IPS DF 6.9 (cell line): ENCODE measurements around the gene PHC2.

ENCODE experiments used
- DNase-seq: peaks from one replicate; pipeline ENCODE4 v3.0.0-alpha.2; 2013; ENCODE audit warnings: low read depth, low spot score
- H3K27ac ChIP-seq: one replicate; pipeline ENCODE4 v1.5.1; 2013; ENCODE audit warnings: low read length, control low read depth
- H3K27me3 ChIP-seq: 2 replicates; pipeline ENCODE4 v1.6.1; 2013; ENCODE audit warnings: mild to moderate bottlenecking, low read length; ENCODE audit not compliant: control insufficient read depth, insufficient read depth
- H3K36me3 ChIP-seq: 2 replicates; pipeline ENCODE4 v1.6.1; 2013; ENCODE audit warnings: low read length; ENCODE audit not compliant: control insufficient read depth, insufficient read depth
- H3K4me1 ChIP-seq: 2 replicates; pipeline ENCODE4 v1.6.1; 2013; ENCODE audit warnings: low read length; ENCODE audit not compliant: control insufficient read depth, insufficient read depth
- H3K4me3 ChIP-seq: 2 replicates; pipeline ENCODE4 v1.5.1; 2013; ENCODE audit warnings: mild to moderate bottlenecking, low read length
- H3K9me3 ChIP-seq: 2 replicates; pipeline ENCODE4 v1.6.1; 2013; ENCODE audit warnings: low read length, inconsistent platforms; ENCODE audit not compliant: control insufficient read depth, insufficient read depth
- WGBS: extraction: QIAGEN DNeasy Blood & Tissue Kit; methylation state at CpG from one replicate; pipeline ENCODE4 v1.1.7; 2013; ENCODE audit warnings: mixed read lengths, missing lambda C conversion rate; ENCODE audit not compliant: insufficient read length, insufficient coverage; 5-methylcytosine and 5-hydroxymethylcytosine counted together

The PHC2 gene

GRCh38 chr1:33324677-33325575, 106.0 kb downstream of the PHC2 start:
- Histone ChIP-seq H3K27me3 (no peaks in the 10 kb centered on the region), H3K4me3 (no peak overlapping the region), H3K27ac (no peak overlapping the region), H3K4me1 (no peaks in the 10 kb centered on the region), H3K9me3 (no peaks in the 10 kb centered on the region), H3K36me3 (no peaks in the 10 kb centered on the region; the same call in 1 of the 2 replicates)
- DNase-seq = no peak
- no CpG with 5 or more reads among the region's 22 CpGs for WGBS

DNA sequence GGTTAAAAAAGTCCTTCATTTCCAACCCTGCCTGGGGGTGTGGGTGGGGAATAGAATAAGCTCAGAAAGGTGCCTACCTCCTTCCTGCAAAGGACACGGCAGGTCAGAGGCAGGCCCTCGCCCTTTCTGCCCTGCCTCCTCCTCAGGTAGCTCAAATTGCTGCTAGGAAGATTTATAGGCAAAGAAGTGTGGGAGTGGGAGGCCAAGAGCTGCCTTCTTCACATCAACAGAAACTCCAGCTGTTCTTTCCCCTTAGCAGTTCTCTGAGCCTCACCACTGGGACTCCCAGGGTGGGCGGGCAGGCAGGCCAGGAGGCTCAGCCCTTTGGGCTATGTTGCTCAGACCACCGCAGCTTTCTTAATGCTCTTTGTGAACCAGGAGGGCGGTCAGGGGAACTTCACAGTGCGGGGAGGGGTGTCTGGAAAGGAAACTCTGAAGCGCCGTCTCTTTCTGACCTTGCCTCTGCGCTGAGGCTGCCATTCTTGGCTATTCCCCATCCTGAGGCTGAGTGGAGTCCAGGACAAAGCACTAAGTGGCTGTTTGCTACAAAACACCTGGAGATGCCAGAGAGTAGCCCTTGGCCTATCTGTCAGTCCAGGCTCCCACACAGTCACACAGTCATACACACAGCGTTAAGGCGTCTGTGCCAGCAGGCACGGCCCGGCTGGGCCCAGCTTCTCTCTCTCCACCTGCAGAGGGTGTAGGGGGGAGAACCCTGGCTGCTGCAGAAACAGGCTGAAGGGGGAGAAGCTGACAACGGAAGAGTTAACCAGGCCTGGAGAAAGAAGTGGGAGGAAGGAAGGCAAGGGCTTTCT, 107.0 kb downstream of the PHC2 start:
- WGBS = no CpG with 5 or more reads among the region's 14 CpGs
- no peak overlapping the region for H3K27ac ChIP-seq
- DNase-seq = no peak
- no peaks in the 10 kb centered on the region for H3K9me3 ChIP-seq
- no peaks in the 10 kb centered on the region for H3K36me3 ChIP-seq
- H3K4me3 ChIP-seq = no peak overlapping the region
- H3K4me1 ChIP-seq = no peaks in the 10 kb centered on the region
- H3K27me3 ChIP-seq = no peaks in the 10 kb centered on the region

DNA sequence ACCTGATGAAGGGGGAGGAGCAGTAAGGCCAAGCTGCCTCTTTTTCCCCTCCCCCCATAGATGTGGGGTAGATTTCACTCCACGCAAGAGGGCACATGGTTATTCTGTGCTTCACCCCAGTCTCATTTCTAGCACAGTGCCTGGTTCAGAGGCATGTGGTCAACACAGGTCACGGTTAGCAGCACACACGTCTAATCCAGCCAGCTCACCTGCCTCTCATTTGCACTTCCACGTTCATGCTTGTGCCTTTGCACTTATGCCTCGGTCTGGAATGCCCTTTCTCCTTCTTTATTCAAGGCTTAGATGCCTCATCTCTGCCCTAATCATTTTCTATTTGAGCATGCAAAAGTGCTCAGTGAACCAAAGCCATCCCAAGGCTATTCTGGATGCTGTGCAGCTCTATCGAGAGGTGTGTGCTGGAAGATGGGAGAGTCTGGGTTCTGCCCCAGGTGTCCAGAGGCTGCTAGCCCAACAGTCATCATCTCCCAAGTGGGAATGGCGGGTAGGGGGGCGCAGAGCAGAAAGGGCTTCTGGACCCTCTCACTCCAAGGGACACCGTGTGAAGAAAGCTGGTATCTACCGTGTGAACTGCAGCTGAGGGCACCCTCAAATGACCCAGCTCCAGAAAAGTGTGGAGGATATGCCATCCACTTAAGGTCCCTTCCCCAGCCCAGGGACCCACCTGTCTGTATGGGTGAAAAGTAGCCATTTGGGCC, 107.9 kb downstream of the PHC2 start:
- Histone ChIP-seq H3K27ac (no peak overlapping the region), H3K27me3 (no peaks in the 10 kb centered on the region), H3K4me1 (0 out of 2 replicates have a peak, but pooled peaks cover 1% of the 10 kb centered on the region), H3K9me3 (no peaks in the 10 kb centered on the region), H3K4me3 (no peak overlapping the region), H3K36me3 (no peaks in the 10 kb centered on the region)
- DNase-seq = no peak
- WGBS = no CpG with 5 or more reads among the region's 10 CpGs

- Histone ChIP-seq H3K27me3 (no peaks in the 10 kb centered on the region), H3K4me1 (0 out of 2 replicates have a peak, but pooled peaks cover 1% of the 10 kb centered on the region), H3K4me3 (no peak overlapping the region), H3K9me3 (no peaks in the 10 kb centered on the region), H3K36me3 (no peaks in the 10 kb centered on the region), H3K27ac (no peak overlapping the region)
- no peak for DNase-seq
- WGBS = no CpG with 5 or more reads among the region's 6 CpGs
These were observed 108.8 kb downstream of the PHC2 start for GRCh38 chr1:33322109-33322508.

GRCh38 chr1:33321178-33321577, 109.7 kb downstream of the PHC2 start:
- Histone ChIP-seq H3K4me1 (0 out of 2 replicates have a peak, but pooled peaks cover 1% of the 10 kb centered on the region), H3K27ac (no peak overlapping the region), H3K9me3 (no peaks in the 10 kb centered on the region), H3K27me3 (no peaks in the 10 kb centered on the region), H3K36me3 (no peaks in the 10 kb centered on the region), H3K4me3 (no peak overlapping the region)
- DNase-seq = no peak
- no CpG with 5 or more reads among the region's 5 CpGs for WGBS

DNA sequence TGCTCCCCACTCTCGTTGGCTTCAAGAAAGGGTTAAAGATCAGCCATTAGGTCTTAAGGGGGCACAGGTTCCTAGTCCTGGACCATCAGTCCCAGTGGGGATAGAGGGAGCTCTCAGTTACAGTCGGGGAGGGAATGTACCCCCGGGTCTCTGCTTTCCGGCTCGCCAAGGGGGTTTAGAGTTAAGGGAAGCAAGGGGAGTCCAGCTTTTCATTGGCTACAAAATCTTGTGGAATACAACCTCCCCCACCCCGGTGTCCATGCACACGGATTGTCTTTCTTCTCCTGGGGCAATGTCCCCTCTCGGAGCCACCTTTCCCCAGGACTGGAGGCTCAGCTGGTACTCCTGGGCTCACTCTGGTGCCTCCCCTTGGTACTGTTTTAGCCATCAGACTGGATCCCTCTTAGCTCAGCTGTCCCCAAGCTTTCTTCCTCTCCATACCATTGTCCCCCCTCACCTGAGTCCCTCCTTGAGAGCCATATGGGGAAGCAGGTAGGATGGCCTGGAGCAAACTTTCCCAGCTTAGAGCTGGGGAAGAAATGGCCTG, 110.2 kb downstream of the PHC2 start, which contains the start of gene A3GALT2:
Gene A3GALT2, minus strand, starts transcription at position 480 of the 547 bp plus-strand sequence. Its CDS starts 0 bp downstream, at position 480.
- no peak within 1 kb of the TSS for H3K4me3 ChIP-seq
- no peak within 1 kb of the TSS for H3K27ac ChIP-seq
- H3K4me1 ChIP-seq = 0 out of 2 replicates have a peak, but pooled peaks cover 1% of the 10 kb centered on the region
- H3K36me3 ChIP-seq = no peaks in the 10 kb centered on the region
- H3K9me3 ChIP-seq = no peaks in the 10 kb centered on the region
- no peaks in the 10 kb centered on the region for H3K27me3 ChIP-seq
- no peak for DNase-seq
- WGBS = no CpG with 5 or more reads among the region's 8 CpGs

DNA sequence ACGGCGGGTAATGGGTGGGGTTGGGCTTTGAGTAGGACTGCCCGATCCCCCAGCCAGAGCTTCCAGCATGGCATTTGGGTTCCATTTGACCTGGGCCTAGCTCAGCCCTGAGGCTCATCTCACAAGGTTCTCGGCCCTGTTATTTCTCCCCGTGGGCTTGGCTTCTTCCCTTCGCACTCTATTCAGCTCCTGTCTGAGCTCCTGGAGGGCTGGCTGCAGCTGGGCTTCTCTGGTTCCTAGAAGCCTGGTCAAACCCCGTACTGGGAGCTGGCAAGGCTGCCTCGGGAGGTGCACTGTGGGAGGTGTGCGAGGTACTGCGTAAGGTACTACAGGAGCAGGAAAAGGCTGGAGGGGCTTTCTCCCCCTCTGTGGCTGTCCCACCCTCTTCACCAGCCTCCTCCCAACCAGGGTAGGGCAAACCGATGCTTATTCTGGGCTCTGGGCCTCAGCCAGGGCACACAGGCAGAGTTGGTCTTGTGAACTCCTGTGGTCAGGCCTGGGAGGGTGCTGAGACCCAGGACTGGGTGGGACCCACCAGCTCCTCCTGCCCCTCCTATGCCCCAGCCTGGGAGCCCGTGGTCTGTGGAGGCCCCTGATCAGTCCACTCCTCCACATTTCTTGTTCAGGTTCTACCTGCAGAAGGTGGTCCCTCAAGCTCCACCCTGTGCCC, 110.8 kb downstream of the PHC2 start:
- H3K36me3 ChIP-seq = no peaks in the 10 kb centered on the region
- no peaks in the 10 kb centered on the region for H3K9me3 ChIP-seq
- no peaks in the 10 kb centered on the region for H3K27me3 ChIP-seq
- no peak overlapping the region for H3K4me3 ChIP-seq
- no peak for DNase-seq
- 0 out of 2 replicates have a peak, but pooled peaks cover 1% of the 10 kb centered on the region for H3K4me1 ChIP-seq
- no peak overlapping the region for H3K27ac ChIP-seq
- WGBS = no CpG with 5 or more reads among the region's 12 CpGs

DNA sequence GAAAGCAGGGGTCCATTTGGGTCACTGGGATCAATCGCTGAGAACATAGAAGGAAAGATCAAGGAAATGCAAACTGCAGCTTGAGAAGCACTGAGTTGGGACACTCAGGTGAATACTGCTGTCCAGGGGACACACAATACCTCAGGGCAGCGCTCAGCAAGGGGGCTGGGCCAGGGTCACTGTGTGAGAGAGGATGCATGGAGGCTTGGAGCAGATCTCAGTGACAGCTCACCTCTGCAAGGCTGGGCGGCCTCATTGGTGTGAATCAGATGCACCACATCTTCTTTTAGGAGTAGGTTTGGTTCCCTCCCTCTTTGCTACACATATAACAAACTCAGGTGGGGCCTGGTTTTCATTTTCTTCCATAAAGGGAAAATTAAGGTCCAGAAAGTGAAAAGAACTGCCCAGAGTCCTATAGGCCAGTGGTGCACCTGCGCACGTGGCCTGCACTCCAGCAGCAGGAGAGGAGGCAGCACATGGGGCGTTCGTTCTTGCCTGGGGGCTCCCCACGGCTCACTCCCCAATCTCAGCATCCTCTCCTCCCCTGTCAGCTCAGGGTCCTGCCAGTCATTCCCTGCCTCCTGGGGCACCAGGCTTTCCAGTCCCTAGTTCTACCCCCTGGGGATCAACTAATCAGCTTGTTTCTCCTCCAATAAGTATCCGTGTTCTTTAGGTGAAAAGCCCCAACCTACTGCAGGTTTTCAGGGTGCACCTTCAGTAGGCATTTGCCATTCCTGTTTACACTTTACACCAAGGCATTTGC, 111.5 kb downstream of the PHC2 start:
- H3K27ac ChIP-seq = no peak overlapping the region
- H3K27me3 ChIP-seq = no peaks in the 10 kb centered on the region
- no peak for DNase-seq
- 0 out of 2 replicates have a peak, but pooled peaks cover 1% of the 10 kb centered on the region for H3K4me1 ChIP-seq
- no CpG with 5 or more reads among the region's 9 CpGs for WGBS
- H3K36me3 ChIP-seq = no peaks in the 10 kb centered on the region
- no peaks in the 10 kb centered on the region for H3K9me3 ChIP-seq
- H3K4me3 ChIP-seq = no peak overlapping the region

GRCh38 chr1:33317946-33318345, 112.9 kb downstream of the PHC2 start:
- Histone ChIP-seq H3K4me1 (0 out of 2 replicates have a peak, but pooled peaks cover 1% of the 10 kb centered on the region), H3K4me3 (no peak overlapping the region), H3K27me3 (no peaks in the 10 kb centered on the region), H3K9me3 (no peaks in the 10 kb centered on the region), H3K27ac (no peak overlapping the region), H3K36me3 (no peaks in the 10 kb centered on the region)
- WGBS = no CpG with 5 or more reads among the region's 6 CpGs
- no peak for DNase-seq
